ENCODE measurements around the gene ZFP36. TPM values are rescaled to one million over a fixed set of nuclear protein-coding genes. Genes with fewer than 3 reads are reported as not detected.

The ZFP36 gene
- total RNA-seq, 1 donor from 2014 or later: 4.0 TPM

DNA sequence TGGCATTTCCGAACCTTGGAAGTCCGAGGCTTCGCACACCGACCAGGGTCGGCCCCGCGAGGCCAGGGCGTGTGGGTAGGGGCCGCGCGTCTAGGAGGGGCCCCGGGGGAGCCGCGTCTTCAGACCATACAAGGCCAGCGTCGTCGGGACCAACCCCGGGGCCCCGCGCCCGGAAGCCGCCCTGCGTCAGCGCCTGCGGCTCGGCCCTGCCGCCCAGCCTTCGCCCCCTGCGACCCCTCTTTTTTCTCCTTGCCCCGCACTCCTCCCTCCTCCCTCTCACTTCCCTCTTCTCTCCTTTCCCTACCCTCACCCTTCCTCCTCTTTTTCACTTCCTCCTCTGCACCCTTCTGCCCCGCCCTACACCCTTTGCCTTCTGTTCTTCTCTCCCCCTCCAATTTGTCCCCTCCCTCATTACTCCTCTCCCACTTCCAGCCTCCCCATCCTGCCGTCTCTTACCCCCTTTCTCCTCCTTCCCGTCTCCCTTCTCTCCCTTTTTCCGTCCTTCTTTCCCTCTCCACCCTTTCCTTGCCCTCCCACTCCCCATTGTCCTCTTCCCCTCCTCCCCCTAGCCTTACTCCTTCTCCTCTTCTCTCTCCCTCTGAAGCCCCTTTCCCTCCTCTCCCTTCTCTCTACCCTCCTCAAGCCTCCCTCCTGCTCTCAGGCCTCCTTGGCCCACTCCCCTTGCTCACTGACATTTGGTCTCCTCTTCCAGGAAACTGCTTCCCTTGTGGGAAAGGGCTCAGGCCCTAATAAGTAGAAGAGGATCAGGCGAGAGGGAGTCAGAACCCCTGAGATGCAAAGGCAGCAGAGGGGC, 3.6 kb downstream of the ZFP36 start:
- Mint-ChIP-seq H3K4me3 (peak overlapping the region; percentile 98), H3K27me3 (ENCODE audit: low read depth) (peaks cover 39% of the 10 kb centered on the region), H3K4me1 (peaks cover 50% of the 10 kb centered on the region), H3K36me3 (ENCODE audit: low read depth) (peaks cover 8% of the 10 kb centered on the region), H3K9me3 (peaks cover 3% of the 10 kb centered on the region), H3K27ac (ENCODE audit: unreplicated experiment) (no peak overlapping the region)
- DNase-seq (ENCODE audit: low read depth, low spot score): no peak
- TF ChIP-seq, protein P1, sequence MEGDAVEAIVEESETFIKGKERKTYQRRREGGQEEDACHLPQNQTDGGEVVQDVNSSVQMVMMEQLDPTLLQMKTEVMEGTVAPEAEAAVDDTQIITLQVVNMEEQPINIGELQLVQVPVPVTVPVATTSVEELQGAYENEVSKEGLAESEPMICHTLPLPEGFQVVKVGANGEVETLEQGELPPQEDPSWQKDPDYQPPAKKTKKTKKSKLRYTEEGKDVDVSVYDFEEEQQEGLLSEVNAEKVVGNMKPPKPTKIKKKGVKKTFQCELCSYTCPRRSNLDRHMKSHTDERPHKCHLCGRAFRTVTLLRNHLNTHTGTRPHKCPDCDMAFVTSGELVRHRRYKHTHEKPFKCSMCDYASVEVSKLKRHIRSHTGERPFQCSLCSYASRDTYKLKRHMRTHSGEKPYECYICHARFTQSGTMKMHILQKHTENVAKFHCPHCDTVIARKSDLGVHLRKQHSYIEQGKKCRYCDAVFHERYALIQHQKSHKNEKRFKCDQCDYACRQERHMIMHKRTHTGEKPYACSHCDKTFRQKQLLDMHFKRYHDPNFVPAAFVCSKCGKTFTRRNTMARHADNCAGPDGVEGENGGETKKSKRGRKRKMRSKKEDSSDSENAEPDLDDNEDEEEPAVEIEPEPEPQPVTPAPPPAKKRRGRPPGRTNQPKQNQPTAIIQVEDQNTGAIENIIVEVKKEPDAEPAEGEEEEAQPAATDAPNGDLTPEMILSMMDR (conservative IDR thresholded peaks at IDR 0.05): no peak

DNA sequence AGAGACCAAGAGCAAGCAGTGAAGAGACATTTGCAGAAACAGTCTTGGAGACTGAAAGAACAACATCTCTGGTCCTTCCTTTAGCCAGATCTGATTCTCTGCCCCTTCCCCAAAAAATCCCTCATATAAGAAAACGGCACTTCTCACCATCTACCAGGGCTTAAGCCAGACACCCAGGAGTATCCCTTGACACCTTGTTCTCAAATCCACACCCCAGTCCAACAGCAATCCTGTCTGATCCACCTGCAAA, 4.1 kb downstream of the ZFP36 start:
- peaks cover 39% of the 10 kb centered on the region for H3K27me3 Mint-ChIP-seq (ENCODE audit: low read depth)
- DNase-seq (ENCODE audit: low read depth, low spot score): no peak
- H3K36me3 Mint-ChIP-seq (ENCODE audit: low read depth): peaks cover 8% of the 10 kb centered on the region
- peak overlapping the region; percentile 98 for H3K4me3 Mint-ChIP-seq
- no peak overlapping the region for H3K27ac Mint-ChIP-seq (ENCODE audit: unreplicated experiment)
- peaks cover 54% of the 10 kb centered on the region for H3K4me1 Mint-ChIP-seq
- TF ChIP-seq, protein P1 (conservative IDR thresholded peaks at IDR 0.05): no peak
- H3K9me3 Mint-ChIP-seq: peaks cover 3% of the 10 kb centered on the region

DNA sequence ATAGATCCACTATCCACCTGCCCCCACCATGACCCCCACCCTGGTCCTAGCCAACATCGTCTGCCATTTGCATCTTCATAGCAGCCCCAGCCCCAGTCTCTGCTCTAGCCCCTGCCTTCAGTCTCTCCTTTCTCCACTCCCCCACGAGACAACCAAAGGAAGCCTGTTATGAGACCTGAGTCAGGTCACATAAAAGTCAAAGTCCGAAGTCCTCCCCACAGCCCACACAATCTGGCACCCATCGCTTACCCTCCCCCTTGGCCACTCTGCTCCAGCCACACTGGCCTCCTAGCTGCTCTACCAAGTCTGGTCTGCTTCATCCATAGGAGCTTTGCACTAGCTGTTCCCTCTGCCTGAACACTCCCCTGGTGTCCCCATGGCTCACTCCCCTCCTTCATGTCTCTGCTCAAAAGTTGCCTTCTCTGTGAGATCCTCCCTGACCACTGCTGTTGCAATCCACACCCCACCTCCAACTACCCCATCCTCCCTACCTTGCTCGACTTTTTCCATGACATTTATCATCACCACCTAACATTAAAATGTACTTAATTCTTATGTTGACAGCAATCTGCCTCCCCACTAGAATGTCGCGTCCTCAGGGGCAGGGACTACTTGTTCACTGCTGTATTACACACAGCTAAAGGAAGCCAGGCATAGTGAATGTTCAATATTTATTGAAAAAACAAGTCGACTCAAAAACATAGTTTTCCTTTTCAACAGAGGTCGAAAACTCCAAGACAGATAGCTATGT, 4.6 kb downstream of the ZFP36 start:
- no peak overlapping the region for H3K27ac Mint-ChIP-seq (ENCODE audit: unreplicated experiment)
- peak overlapping the region; percentile 98 for H3K4me3 Mint-ChIP-seq
- DNase-seq (ENCODE audit: low read depth, low spot score): no peak
- TF ChIP-seq, protein P1 (conservative IDR thresholded peaks at IDR 0.05): no peak
- peaks cover 51% of the 10 kb centered on the region for H3K4me1 Mint-ChIP-seq
- H3K27me3 Mint-ChIP-seq (ENCODE audit: low read depth): peaks cover 37% of the 10 kb centered on the region
- peaks cover 8% of the 10 kb centered on the region for H3K36me3 Mint-ChIP-seq (ENCODE audit: low read depth)
- H3K9me3 Mint-ChIP-seq: peaks cover 3% of the 10 kb centered on the region

DNA sequence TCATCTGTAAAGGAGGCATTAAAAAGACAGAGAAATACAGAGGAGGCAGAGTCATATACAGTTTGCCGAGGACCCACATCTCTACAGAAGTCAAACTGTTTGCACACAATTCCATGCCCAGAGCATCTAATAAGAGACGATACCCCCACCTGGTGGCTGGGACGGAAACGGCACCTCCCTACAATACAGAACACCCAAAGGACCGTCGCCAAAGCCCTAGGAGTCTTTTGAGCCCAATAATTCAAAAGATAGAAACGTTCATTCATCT, 5.1 kb downstream of the ZFP36 start:
- Mint-ChIP-seq H3K27me3 (ENCODE audit: low read depth) (peaks cover 34% of the 10 kb centered on the region), H3K27ac (ENCODE audit: unreplicated experiment) (peak overlapping the region; percentile 53), H3K4me1 (peaks cover 49% of the 10 kb centered on the region), H3K9me3 (peaks cover 3% of the 10 kb centered on the region), H3K36me3 (ENCODE audit: low read depth) (peaks cover 8% of the 10 kb centered on the region), H3K4me3 (peak overlapping the region; percentile 98)
- peak; percentile 85 for DNase-seq (ENCODE audit: low read depth, low spot score)
- TF ChIP-seq, protein P1 (conservative IDR thresholded peaks at IDR 0.05): peak; percentile 98

DNA sequence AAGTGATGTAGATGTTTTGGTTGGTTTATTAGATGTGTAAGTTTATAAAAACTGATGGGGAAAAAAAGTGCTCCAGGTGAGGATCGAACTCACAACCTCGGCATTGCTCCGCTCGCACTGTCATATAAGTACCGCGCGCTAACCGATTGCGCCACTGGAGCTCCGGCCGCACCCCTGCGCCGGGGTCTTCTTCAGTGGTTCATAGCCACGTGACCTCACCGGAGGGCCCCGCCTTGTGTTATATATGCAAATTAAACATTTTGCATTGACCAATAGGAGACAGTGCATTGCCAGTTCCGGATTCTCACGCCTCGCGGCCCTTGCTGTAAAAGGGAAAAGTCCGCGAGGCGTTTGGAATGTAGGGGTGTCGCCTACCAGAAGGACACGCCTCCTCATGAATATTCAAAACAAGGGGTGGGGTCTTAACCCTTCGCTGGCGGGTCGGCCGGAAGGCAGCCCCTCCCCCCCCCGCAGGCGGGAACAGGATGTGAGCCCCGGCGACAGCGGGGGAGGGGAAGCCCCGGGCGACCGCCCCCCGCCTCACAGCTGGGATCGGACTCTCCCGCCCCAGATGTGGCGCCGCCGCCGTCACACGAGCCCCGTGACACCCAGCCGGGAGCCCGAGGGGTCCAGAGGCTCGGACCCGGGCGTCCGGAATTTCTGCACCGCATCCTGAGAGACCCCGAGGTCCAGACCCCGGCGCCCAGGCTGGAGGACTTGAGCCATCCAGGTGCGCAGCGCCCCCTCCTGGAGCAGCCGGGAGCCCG, 5.6 kb downstream of the ZFP36 start, which contains the start of gene PLEKHG2:
TSS of gene PLEKHG2 (plus strand) at position 570 of the 767 bp plus-strand sequence. CDS start 1,418 bp downstream, outside the sequence.
- H3K27me3 Mint-ChIP-seq (ENCODE audit: low read depth): peaks cover 30% of the 10 kb centered on the region
- H3K9me3 Mint-ChIP-seq: peaks cover 3% of the 10 kb centered on the region
- peak within 1 kb of the TSS; percentile 98 for H3K4me3 Mint-ChIP-seq
- peaks cover 8% of the 10 kb centered on the region for H3K36me3 Mint-ChIP-seq (ENCODE audit: low read depth)
- H3K4me1 Mint-ChIP-seq: peaks cover 51% of the 10 kb centered on the region
- TF ChIP-seq, protein P1 (conservative IDR thresholded peaks at IDR 0.05): peak; percentile 92
- peak; percentile 99 for DNase-seq (ENCODE audit: low read depth, low spot score)
- H3K27ac Mint-ChIP-seq (ENCODE audit: unreplicated experiment): peak within 1 kb of the TSS; percentile 62

Measured in neural crest cell (in vitro differentiated cells).